NT2/D1 (cell line): ENCODE data around the gene MEIOB.

Experiments
- SUZ12 ChIP-seq: IDR thresholded peaks from 2 replicates; pipeline ENCODE4 v1.6.1; 2011; ENCODE audit not compliant: insufficient read length, insufficient read depth; ENCODE audit errors: extremely low read depth
- YY1 ChIP-seq: IDR thresholded peaks from 2 replicates; pipeline ENCODE4 v1.6.1; 2011; ENCODE audit not compliant: insufficient read length, insufficient read depth
- ZNF274 ChIP-seq: IDR thresholded peaks from 2 replicates; pipeline ENCODE4 v1.6.1; 2011; ENCODE audit warnings: mild to moderate bottlenecking, low read depth, low read length

DNA sequence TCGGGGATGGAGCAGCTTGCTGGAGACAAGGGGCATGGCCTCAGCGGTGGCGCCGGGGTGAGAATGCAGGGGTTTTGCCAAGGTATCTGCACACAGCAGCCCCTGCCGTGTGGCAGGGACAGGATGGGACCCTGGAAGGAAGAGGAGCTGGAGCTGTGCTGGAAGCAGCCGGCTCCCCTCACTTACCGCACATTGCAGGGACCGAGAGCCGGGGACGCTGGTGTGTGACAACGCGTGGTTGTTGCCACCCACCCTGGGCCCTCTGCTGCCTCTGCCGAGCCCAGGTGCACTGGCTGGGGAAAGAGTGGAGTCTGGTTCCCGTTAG is 86.2 kb downstream of the MEIOB start:
- TF ChIP-seq YY1: no peak
- no peak for TF ChIP-seq SUZ12
- no peak for TF ChIP-seq ZNF274
